H1 (cell line): ENCODE measurements around the gene KIF26B. TPM values are rescaled to one million over a fixed set of nuclear protein-coding genes. Genes with fewer than 3 reads are reported as not detected.

Experiments used
- CTCF ChIA-PET: fragments of 300-600 bp; sonication (Branson Sonifier 250); formaldehyde crosslinking; loops from one replicate; lab custom pipeline; 2021; ENCODE audit not compliant: partially characterized antibody; lab: Charles Lee
- POLR2A ChIA-PET: fragments of 300-600 bp; sonication (Branson Sonifier 250); formaldehyde crosslinking; loops from one replicate; lab custom pipeline; 2021; ENCODE audit warnings: inconsistent platforms; ENCODE audit not compliant: partially characterized antibody; lab: Charles Lee
- DNase-seq, 2 experiments: peaks; one replicate each; pipeline versions ENCODE4 v3.0.0 to v3.0.0-alpha.2; 2010 to 2022; ENCODE audit warnings: low spot score in 2 of 2, low read depth in 1 of 2, mixed read lengths in 1 of 2
- FAIRE-seq: peaks from 2 replicates; lab custom pipeline; 2011; peaks lifted over from hg19 to GRCh38; lab: Jason Lieb, UNC
- H2AFZ ChIP-seq: 2 replicates; pipeline ENCODE4 v1.8.1; 2012; ENCODE audit warnings: low read length, inconsistent platforms
- H2AK5ac ChIP-seq: 2 replicates; pipeline ENCODE4 v1.6.1; 2013; ENCODE audit warnings: low read depth, low read length
- H2BK120ac ChIP-seq: replicated peaks from 2 replicates; pipeline ENCODE3; 2013; ENCODE audit warnings: low read depth, low read length, inconsistent platforms
- H2BK12ac ChIP-seq: 2 replicates; pipeline ENCODE4 v1.6.1; 2013; ENCODE audit warnings: low read depth, low read length
- H2BK15ac ChIP-seq: 2 replicates; pipeline ENCODE4 v1.6.1; 2013; ENCODE audit warnings: low read length
- H2BK20ac ChIP-seq: 2 replicates; pipeline ENCODE4 v1.6.1; 2013; ENCODE audit warnings: low read length
- H2BK5ac ChIP-seq: 2 replicates; pipeline ENCODE4 v1.6.1; 2013; ENCODE audit warnings: low read depth, low read length
- H3K14ac ChIP-seq: 2 replicates; pipeline ENCODE4 v1.6.1; 2013; ENCODE audit warnings: inconsistent platforms; ENCODE audit not compliant: insufficient read length
- H3K18ac ChIP-seq: 2 replicates; pipeline ENCODE4 v1.6.1; 2013; ENCODE audit warnings: low read length; ENCODE audit errors: extremely low read depth
- H3K23ac ChIP-seq: 2 replicates; pipeline ENCODE4 v1.6.1; 2013; ENCODE audit warnings: inconsistent platforms; ENCODE audit not compliant: insufficient read length
- H3K23me2 ChIP-seq: 2 replicates; pipeline ENCODE4 v1.6.1; 2013; ENCODE audit warnings: low read depth, low read length
- H3K27ac ChIP-seq: 2 replicates; pipeline ENCODE4 v1.6.1; 2011; ENCODE audit warnings: low read depth, low read length, inconsistent platforms
- H3K27me3 ChIP-seq, 4 experiments: replicated peaks in 1 of 4; 1 replicate in 1 of 4; 2 replicates in 3 of 4; pipeline versions ENCODE4 v1.6.1 to v1.8.1; 2011 to 2013; ENCODE audit warnings: low read length in 3 of 4, mild to moderate bottlenecking in 3 of 4, inconsistent platforms in 2 of 4, mixed read lengths in 2 of 4, moderate library complexity in 1 of 4; ENCODE audit not compliant: control insufficient read depth in 3 of 4, insufficient read depth in 3 of 4; ENCODE audit errors: extremely low read depth in 1 of 4
- H3K36me3 ChIP-seq, 4 experiments: 2 replicates each; pipeline versions ENCODE4 v1.6.1 to v1.8.1; 2011 to 2013; ENCODE audit warnings: mild to moderate bottlenecking in 4 of 4, low read length in 3 of 4, moderate library complexity in 2 of 4, control low read depth in 1 of 4, inconsistent platforms in 1 of 4; ENCODE audit not compliant: insufficient read depth in 4 of 4, control insufficient read depth in 2 of 4
- H3K4ac ChIP-seq: replicated peaks from 2 replicates; pipeline ENCODE3; 2013; ENCODE audit warnings: low read length, low read depth, mixed read lengths, inconsistent platforms; ENCODE audit not compliant: insufficient read length
- H3K4me1 ChIP-seq, 4 experiments: replicated peaks in 1 of 4; 1 replicate in 1 of 4; 2 replicates in 3 of 4; pipeline versions ENCODE4 v1.6.1 to v1.8.1; 2011 to 2013; ENCODE audit warnings: low read length in 3 of 4, inconsistent platforms in 2 of 4, mixed read lengths in 1 of 4; ENCODE audit not compliant: insufficient read depth in 4 of 4, control insufficient read depth in 3 of 4
- H3K4me2 ChIP-seq, 2 experiments: 2 replicates each; pipeline versions ENCODE4 v1.6.1 to v1.8.1; 2011 to 2013; ENCODE audit warnings: low read depth in 2 of 2, low read length in 2 of 2, control low read depth in 1 of 2, inconsistent platforms in 1 of 2, mild to moderate bottlenecking in 1 of 2; ENCODE audit not compliant: insufficient read depth in 1 of 2
- H3K4me3 ChIP-seq, 4 experiments: fragments of 200-600, 300-600 bp in 1 of 4; sonication (generic), shearing (Covaris generic), sonication (Bioruptor Twin) in 1 of 4; 2 replicates each; pipeline versions ENCODE4 v1.5.1 to v1.8.1; 2011 to 2016; ENCODE audit warnings: low read length in 4 of 4, low read depth in 3 of 4, control low read depth in 2 of 4, inconsistent platforms in 2 of 4, mild to moderate bottlenecking in 2 of 4, mixed read lengths in 1 of 4, moderate library complexity in 1 of 4; ENCODE audit not compliant: insufficient read depth in 2 of 4; ENCODE audit errors: extremely low read depth in 1 of 4
- H3K56ac ChIP-seq: replicated peaks from 2 replicates; pipeline ENCODE3; 2013; ENCODE audit warnings: low read depth, mild to moderate bottlenecking, mixed read lengths, low read length, inconsistent platforms; ENCODE audit not compliant: insufficient read length
- H3K79me1 ChIP-seq: 2 replicates; pipeline ENCODE4 v1.6.1; 2013; ENCODE audit warnings: low read depth, low read length, control low read depth
- H3K79me2 ChIP-seq, 2 experiments: 2 replicates each; pipeline versions ENCODE4 v1.6.1 to v1.8.1; 2012 to 2013; ENCODE audit warnings: low read length in 2 of 2, mild to moderate bottlenecking in 2 of 2, inconsistent platforms in 1 of 2; ENCODE audit not compliant: insufficient read depth in 2 of 2, control insufficient read depth in 1 of 2
- H3K9ac ChIP-seq, 4 experiments: replicated peaks in 1 of 4; 1 replicate in 1 of 4; 2 replicates in 3 of 4; pipeline versions ENCODE4 v1.6.1 to v1.8.1; 2011 to 2013; ENCODE audit warnings: low read depth in 3 of 4, low read length in 3 of 4, control low read depth in 2 of 4, mild to moderate bottlenecking in 2 of 4, moderate library complexity in 2 of 4, inconsistent platforms in 1 of 4; ENCODE audit errors: extremely low read depth in 1 of 4
- H3K9me3 ChIP-seq, 2 experiments: 2 replicates each; pipeline versions ENCODE4 v1.6.1 to v1.8.1; 2012 to 2013; ENCODE audit warnings: mild to moderate bottlenecking in 2 of 2, moderate library complexity in 2 of 2, control low read depth in 1 of 2, inconsistent platforms in 1 of 2, low read depth in 1 of 2, low read length in 1 of 2, mixed read lengths in 1 of 2; ENCODE audit not compliant: insufficient read depth in 2 of 2
- H4K20me1 ChIP-seq, 2 experiments: replicated peaks in 1 of 2; 2 replicates each; pipeline versions ENCODE3 to v1.8.1; 2011 to 2013; ENCODE audit warnings: inconsistent platforms in 2 of 2, low read length in 2 of 2, mild to moderate bottlenecking in 1 of 2; ENCODE audit not compliant: insufficient read depth in 2 of 2, control insufficient read depth in 1 of 2
- H4K5ac ChIP-seq: 2 replicates; pipeline ENCODE4 v1.6.1; 2013; ENCODE audit warnings: low read length, low read depth, mixed read lengths, inconsistent platforms; ENCODE audit not compliant: insufficient read length
- H4K8ac ChIP-seq: 2 replicates; pipeline ENCODE4 v1.8.0; 2013; ENCODE audit warnings: mild to moderate bottlenecking, moderate library complexity, low read length, inconsistent platforms; ENCODE audit not compliant: insufficient read depth; ENCODE audit errors: extremely low read depth
- H4K91ac ChIP-seq: replicated peaks from 2 replicates; pipeline ENCODE3; 2013; ENCODE audit warnings: low read length, mixed read lengths, inconsistent platforms; ENCODE audit not compliant: insufficient read length
- CREB1 ChIP-seq: IDR thresholded peaks from 2 replicates; pipeline ENCODE4 v1.6.1; 2012; ENCODE audit warnings: inconsistent platforms
- CTBP2 ChIP-seq: IDR thresholded peaks from 2 replicates; pipeline ENCODE4 v1.7.0; 2011; ENCODE audit warnings: borderline replicate concordance, mild to moderate bottlenecking, moderate library complexity, mixed read lengths, low read length; ENCODE audit not compliant: insufficient read depth, insufficient read length
- EP300 ChIP-seq, 2 experiments: IDR thresholded peaks; 1 replicate in 1 of 2; 2 replicates in 1 of 2; pipeline ENCODE4 v1.6.1; 2011 to 2012; ENCODE audit warnings: low read depth in 2 of 2, low read length in 2 of 2, mild to moderate bottlenecking in 2 of 2, borderline replicate concordance in 1 of 2, inconsistent platforms in 1 of 2, moderate library complexity in 1 of 2
- GABPA ChIP-seq: IDR thresholded peaks from 2 replicates; pipeline ENCODE4 v1.6.1; 2011; ENCODE audit warnings: mild to moderate bottlenecking, low read length, moderate library complexity, borderline replicate concordance; ENCODE audit not compliant: insufficient read depth
- GTF2F1 ChIP-seq: IDR thresholded peaks from 2 replicates; pipeline ENCODE4 v1.6.1; 2012; ENCODE audit warnings: low read depth, low read length, improper control_type of control experiment, borderline replicate concordance
- JUND ChIP-seq: IDR thresholded peaks from 2 replicates; pipeline ENCODE4 v1.6.1; 2011; ENCODE audit warnings: mild to moderate bottlenecking, improper control_type of control experiment, low read length
- NRF1 ChIP-seq: IDR thresholded peaks from 2 replicates; pipeline ENCODE4 v1.6.1; 2011; ENCODE audit warnings: mild to moderate bottlenecking, low read depth, low read length, improper control_type of control experiment
- PHF8 ChIP-seq: fragments of 200-600 bp; sonication (generic); conservative IDR thresholded peaks from 2 replicates; pipeline ENCODE4 v1.7.1; 2012; ENCODE audit warnings: low read depth, mild to moderate bottlenecking, inconsistent platforms, low read length, moderate library complexity
- RXRA ChIP-seq: IDR thresholded peaks from 2 replicates; pipeline ENCODE4 v1.6.1; 2011; ENCODE audit warnings: low read depth, mild to moderate bottlenecking, low read length, moderate library complexity; ENCODE audit not compliant: insufficient read depth
- SAP30 ChIP-seq: fragments of 300-600 bp; sonication (generic); IDR thresholded peaks from 2 replicates; pipeline ENCODE4 v1.7.1; 2012; ENCODE audit warnings: low read length, moderate library complexity, mild to moderate bottlenecking, inconsistent platforms; ENCODE audit not compliant: insufficient read depth, insufficient replicate concordance
- SUZ12 ChIP-seq: fragments of 200-600 bp; sonication (generic); IDR thresholded peaks from 2 replicates; pipeline ENCODE4 v1.6.1; 2012; ENCODE audit warnings: mild to moderate bottlenecking, inconsistent platforms, low read length, moderate library complexity, mixed read lengths
- YY1 ChIP-seq: IDR thresholded peaks from 2 replicates; pipeline ENCODE4 v1.6.1; 2011; ENCODE audit warnings: low read depth, mild to moderate bottlenecking, low read length
- ZNF274 ChIP-seq: IDR thresholded peaks from 2 replicates; pipeline ENCODE4 v1.7.0; 2012; ENCODE audit warnings: low read length, borderline replicate concordance; ENCODE audit errors: extremely low read depth
- WGBS, 2 experiments: shearing (Covaris generic) in 1 of 2; methylation state at CpG; one replicate each; pipeline versions ENCODE4 v1.1.6 to v1.1.7; 2013 to 2015; ENCODE audit warnings: low lambda C conversion rate in 2 of 2, mixed read lengths in 2 of 2, inconsistent platforms in 1 of 2, low coverage in 1 of 2, missing lambda C conversion rate in 1 of 2; ENCODE audit not compliant: insufficient replicate concordance in 2 of 2, insufficient coverage in 1 of 2, insufficient read length in 1 of 2; ENCODE audit errors: extremely low coverage in 1 of 2, missing lambda C conversion rate in 1 of 2; 5-methylcytosine and 5-hydroxymethylcytosine counted together
- polyA plus RNA-seq, 7 experiments: library from polyadenylated mRNA; depleted of rRNA in 3 of 7; stranded (reverse) in 5 of 7; unstranded in 2 of 7; fragments of >200 nt in 5 of 7; fragments of 200-250 nt in 2 of 7; gene quantifications; 1 replicate in 5 of 7; 2 replicates in 1 of 7; 4 replicates in 1 of 7; pipeline versions ENCODE4 v1.2.1 to v1.2.3, GENCODE V29; 2011 to 2013; ENCODE audit warnings: missing spikeins in 2 of 7, mixed read lengths in 2 of 7
- total RNA-seq: library from RNA; stranded (reverse); fragmentation: NEBNext Ultra II Directional; extraction: Animal tissue kit (Norgen Biotek cat#: 25700); gene quantifications from 2 replicates; pipeline ENCODE4 v1.2.1, GENCODE V29; 2021
- TF ChIP-seq, protein P1 (sequence below): IDR thresholded peaks from 2 replicates; pipeline ENCODE4 v1.6.1; 2011; ENCODE audit warnings: low read depth, mild to moderate bottlenecking, low read length; ENCODE audit not compliant: insufficient read depth

KIF26B gene
- total and polyA plus RNA-seq, 2 of the 8 experiments (the other 6 are each of a cell fraction or from before 2014, with no cell fraction given), result 0.06 to 0.28 TPM

DNA sequence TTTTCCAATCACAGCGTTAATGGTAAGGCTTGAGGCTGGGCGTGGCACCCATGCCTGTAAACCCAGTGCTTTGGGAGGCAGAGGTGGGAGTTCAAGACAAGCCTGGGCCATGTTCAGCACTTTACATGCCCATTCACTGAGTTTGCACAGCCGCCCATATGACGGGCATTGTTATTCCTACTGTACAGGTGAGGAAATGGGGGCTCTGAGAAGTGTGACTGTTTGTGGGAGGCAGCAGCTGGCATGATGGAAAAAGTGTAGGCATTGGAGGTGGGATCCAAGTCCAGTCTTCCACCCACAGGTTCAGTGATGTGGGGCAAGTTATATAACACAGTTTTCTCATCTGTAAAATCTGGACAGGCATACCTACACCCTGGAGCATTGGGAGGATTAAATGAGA, 445.9 kb downstream of the KIF26B start:
- Histone ChIP-seq H3K36me3 (no peaks in the 10 kb centered on the region), H4K20me1 (no peaks in the 10 kb centered on the region), H3K14ac (no peak overlapping the region), H3K4me3 (no peak overlapping the region), H3K27ac (no peak overlapping the region), H3K4ac (no peak overlapping the region), H2AK5ac (no peak overlapping the region), H3K27me3 (no peaks in the 10 kb centered on the region), H3K23me2 (no peaks in the 10 kb centered on the region), H2BK12ac (no peak overlapping the region), H3K23ac (no peak overlapping the region), H2BK20ac (no peak overlapping the region), H3K79me1 (no peaks in the 10 kb centered on the region), H3K4me1 (peaks cover 0 to 2% (median 0%) of the 10 kb centered on the region in 4 experiments; a peak in 2 of 7 replicates), H3K56ac (no peak overlapping the region), H2BK120ac (no peak overlapping the region), H3K79me2 (no peaks in the 10 kb centered on the region), H4K5ac (no peak overlapping the region), H3K4me2 (no peak overlapping the region), H2AFZ (no peak overlapping the region), H4K91ac (no peak overlapping the region), H4K8ac (no peak overlapping the region), H3K9ac (no peak overlapping the region), H3K9me3 (no peaks in the 10 kb centered on the region), H2BK15ac (no peak overlapping the region), H2BK5ac (no peak overlapping the region), H3K18ac (no peak overlapping the region)
- ChIA-PET CTCF (interaction anchor here (0.6 kb wide), 1 partner anchor 50 kb away, joined by 3 read pairs; no protein-coding TSS in a partner anchor), POLR2A (no interaction called here)
- no peak for DNase-seq
- WGBS, 2 experiments, result 90% methylated on average over 4 of the region's 4 CpGs; no CpG with 5 or more reads in 1 of the 2 experiments
- FAIRE-seq, result no peak
- no peak for TF ChIP-seq NRF1
- no peak for TF ChIP-seq ZNF274
- TF ChIP-seq GABPA, result no peak
- TF ChIP-seq CREB1, result no peak
- no peak for TF ChIP-seq SUZ12
- no peak for TF ChIP-seq YY1
- TF ChIP-seq, protein P1, sequence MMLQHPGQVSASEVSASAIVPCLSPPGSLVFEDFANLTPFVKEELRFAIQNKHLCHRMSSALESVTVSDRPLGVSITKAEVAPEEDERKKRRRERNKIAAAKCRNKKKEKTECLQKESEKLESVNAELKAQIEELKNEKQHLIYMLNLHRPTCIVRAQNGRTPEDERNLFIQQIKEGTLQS, result no peak
- TF ChIP-seq RXRA, result no peak
- no peak for TF ChIP-seq JUND
- TF ChIP-seq PHF8, result no peak
- no peak for TF ChIP-seq GTF2F1
- no peak for TF ChIP-seq CTBP2
- no peak for TF ChIP-seq EP300 (IDR thresholded peaks at IDR 0.05; ENCODE audit: borderline replicate concordance in 1 of 2, low read depth in 2 of 2, low read length in 2 of 2)
- TF ChIP-seq SAP30, result no peak
